Neural cell (in vitro differentiated cells): ENCODE measurements around the gene COG6. TPM values are rescaled to one million over a fixed set of nuclear protein-coding genes. Genes with fewer than 3 reads are reported as not detected.

Source experiments
- H2AFZ ChIP-seq: fragments of 200-600, 300-800 bp; sonication (generic), shearing (Covaris generic); 2 replicates; pipeline ENCODE4 v1.6.0; 2014; ENCODE audit warnings: low read depth, mild to moderate bottlenecking, antibody characterized with exemption, low read length, moderate library complexity
- H3F3A ChIP-seq: fragments of 200-600 bp; shearing (Covaris generic); 2 replicates; pipeline ENCODE4 v1.6.1; 2016; ENCODE audit warnings: mild to moderate bottlenecking, moderate library complexity, mixed read lengths, antibody characterized with exemption, low read length; ENCODE audit not compliant: insufficient read depth, poor library complexity, severe bottlenecking
- H3K27ac ChIP-seq: fragments of 200-600, 300-800 bp; sonication (generic), shearing (Covaris generic); 2 replicates; pipeline ENCODE4 v1.5.1; 2014; ENCODE audit warnings: mild to moderate bottlenecking, low read length, moderate library complexity
- H3K27me3 ChIP-seq: fragments of 300-800, 200-600 bp; sonication (generic), shearing (Covaris generic); 2 replicates; pipeline ENCODE4 v1.6.0; 2014; ENCODE audit warnings: mild to moderate bottlenecking, low read depth, low read length, moderate library complexity; ENCODE audit not compliant: insufficient read depth
- H3K36me3 ChIP-seq: fragments of 300-800, 200-600 bp; sonication (generic), shearing (Covaris generic); 2 replicates; pipeline ENCODE4 v1.5.1; 2014; ENCODE audit warnings: mild to moderate bottlenecking, antibody characterized with exemption, low read length, moderate library complexity; ENCODE audit not compliant: insufficient read depth
- H3K4me2 ChIP-seq: fragments of 300-800, 200-600 bp; sonication (generic), shearing (Covaris generic); 2 replicates; pipeline ENCODE4 v1.6.0; 2014; ENCODE audit warnings: mild to moderate bottlenecking, low read length
- H3K4me3 ChIP-seq: fragments of 300-800, 200-600 bp; sonication (generic), shearing (Covaris generic); 2 replicates; pipeline ENCODE4 v1.5.1; 2014; ENCODE audit warnings: mild to moderate bottlenecking, low read length, moderate library complexity
- H3K79me2 ChIP-seq: fragments of 200-600 bp; shearing (Covaris generic); replicated peaks from 2 replicates; pipeline ENCODE4 v1.6.0; 2014; ENCODE audit warnings: mild to moderate bottlenecking, low read length, moderate library complexity; ENCODE audit not compliant: insufficient read depth
- H3K9ac ChIP-seq: fragments of 300-800, 200-600 bp; sonication (generic), shearing (Covaris generic); 2 replicates; pipeline ENCODE4 v1.6.1; 2016; ENCODE audit warnings: mild to moderate bottlenecking, low read length, mixed read lengths
- H3K9me2 ChIP-seq: fragments of 200-600 bp; shearing (Covaris generic); 2 replicates; pipeline ENCODE4 v1.6.1; 2016; ENCODE audit warnings: mild to moderate bottlenecking, low read length, mixed read lengths; ENCODE audit not compliant: insufficient read depth
- H3K9me3 ChIP-seq: fragments of 200-600, 300-800 bp; sonication (generic), shearing (Covaris generic); 2 replicates; pipeline ENCODE4 v1.6.1; 2016; ENCODE audit warnings: mild to moderate bottlenecking, mixed run types, low read length, moderate library complexity, mixed read lengths
- H4K20me1 ChIP-seq: fragments of 200-600 bp; shearing (Covaris generic); 2 replicates; pipeline ENCODE4 v1.6.1; 2016; ENCODE audit warnings: mild to moderate bottlenecking, mixed run types; ENCODE audit not compliant: insufficient read depth
- CTCF ChIP-seq: fragments of 450-650 bp; IDR thresholded peaks from 2 replicates; pipeline ENCODE4 v1.5.1; 2014; ENCODE audit warnings: antibody characterized with exemption, mild to moderate bottlenecking, moderate library complexity; ENCODE audit not compliant: poor library complexity, severe bottlenecking
- EP300 ChIP-seq: fragments of 450-650 bp; conservative IDR thresholded peaks from 2 replicates; pipeline ENCODE4 v1.6.1; 2014; ENCODE audit warnings: antibody characterized with exemption, mild to moderate bottlenecking, moderate library complexity; ENCODE audit not compliant: poor library complexity, severe bottlenecking
- EZH2 ChIP-seq: fragments of 200-600, 300-800 bp; shearing (Covaris generic), sonication (generic); IDR thresholded peaks from 2 replicates; pipeline ENCODE4 v1.6.1; 2014; ENCODE audit warnings: antibody characterized with exemption, low read length, borderline replicate concordance, mild to moderate bottlenecking; ENCODE audit not compliant: insufficient read depth, poor library complexity, severe bottlenecking
- MXI1 ChIP-seq: fragments of 450-650 bp; conservative IDR thresholded peaks from 2 replicates; pipeline ENCODE4 v1.6.1; 2014; ENCODE audit warnings: antibody characterized with exemption, mild to moderate bottlenecking; ENCODE audit not compliant: poor library complexity, severe bottlenecking
- POLR2AphosphoS5 ChIP-seq: IDR thresholded peaks from 2 replicates; pipeline ENCODE4 v1.6.1; 2012
- RAD21 ChIP-seq: fragments of 450-650 bp; conservative IDR thresholded peaks from 2 replicates; pipeline ENCODE4 v1.6.1; 2014; ENCODE audit warnings: antibody characterized with exemption, mild to moderate bottlenecking, moderate library complexity
- REST ChIP-seq: IDR thresholded peaks from 2 replicates; pipeline ENCODE4 v1.6.1; 2012; ENCODE audit warnings: borderline replicate concordance
- SMC3 ChIP-seq: fragments of 450-650 bp; conservative IDR thresholded peaks from 2 replicates; pipeline ENCODE4 v1.6.1; 2014; ENCODE audit warnings: antibody characterized with exemption, mild to moderate bottlenecking, moderate library complexity; ENCODE audit not compliant: poor library complexity
- TAF1 ChIP-seq: IDR thresholded peaks from 2 replicates; pipeline ENCODE4 v1.6.1; 2012; ENCODE audit warnings: low read depth
- polyA plus RNA-seq: library from polyadenylated mRNA; depleted of rRNA; stranded (reverse); fragments of >200 nt; gene quantifications from 2 replicates; pipeline ENCODE4 v1.2.3, GENCODE V29; 2014

Gene COG6
- polyA plus RNA-seq, 1 donor from 2014 or later: 23.1 TPM

DNA sequence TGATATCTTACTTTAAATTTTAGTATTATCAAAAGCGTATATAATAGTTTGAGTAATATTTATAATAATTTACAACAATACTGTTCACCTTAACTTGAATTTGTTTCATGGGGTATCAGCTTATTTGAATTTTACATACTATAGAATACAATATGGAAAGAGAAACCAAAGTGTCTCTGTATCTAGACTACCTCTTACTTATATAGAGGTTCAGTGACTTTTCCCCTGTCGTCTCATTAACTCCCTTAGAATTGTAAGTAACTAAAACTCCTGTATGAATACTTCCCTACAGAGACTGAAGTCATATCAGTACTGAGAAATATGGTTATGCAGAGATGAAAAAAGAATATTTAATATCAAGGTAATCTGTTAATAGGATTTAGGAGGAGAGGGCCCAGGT is 26.8 kb downstream of the COG6 start:
- H2AFZ ChIP-seq: no peak overlapping the region
- H3K9ac ChIP-seq: no peak overlapping the region
- TF ChIP-seq SMC3: no peak
- no peak for TF ChIP-seq CTCF
- no peak for TF ChIP-seq MXI1
- no peak for TF ChIP-seq TAF1
- no peak for TF ChIP-seq RAD21
- no peak for TF ChIP-seq REST
- TF ChIP-seq EZH2: no peak
- TF ChIP-seq POLR2AphosphoS5: no peak
- no peak for TF ChIP-seq EP300
- H3K9me3 ChIP-seq: no peaks in the 10 kb centered on the region
- H3K4me3 ChIP-seq: no peak overlapping the region
- H4K20me1 ChIP-seq: no peaks in the 10 kb centered on the region
- no peaks in the 10 kb centered on the region for H3F3A ChIP-seq
- no peak overlapping the region for H3K4me2 ChIP-seq
- no peaks in the 10 kb centered on the region for H3K79me2 ChIP-seq
- H3K27me3 ChIP-seq: no peaks in the 10 kb centered on the region
- H3K9me2 ChIP-seq: no peaks in the 10 kb centered on the region
- H3K36me3 ChIP-seq: peaks cover 8% of the 10 kb centered on the region
- H3K27ac ChIP-seq: no peak overlapping the region

DNA sequence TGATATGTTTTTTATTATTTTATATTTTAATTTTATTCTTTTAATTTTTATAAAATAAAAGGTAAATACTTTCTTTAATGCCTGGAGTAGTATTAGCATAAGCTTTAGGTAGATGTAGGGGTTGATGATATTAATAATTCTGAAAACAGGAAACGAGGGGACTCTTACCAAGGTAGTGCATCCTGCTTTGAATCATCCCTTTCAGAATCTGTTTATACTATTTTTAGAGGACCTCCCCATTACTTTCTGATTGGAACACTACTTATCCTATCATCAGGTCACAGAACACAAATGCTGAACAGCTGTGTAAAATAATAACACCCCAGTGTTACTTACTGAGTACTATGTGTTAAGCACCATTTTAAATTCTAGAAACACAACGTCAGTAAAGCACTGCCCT is 27.3 kb downstream of the COG6 start:
- Histone ChIP-seq H3K9me3 (no peaks in the 10 kb centered on the region), H3K79me2 (no peaks in the 10 kb centered on the region), H2AFZ (no peak overlapping the region), H3K4me3 (no peak overlapping the region), H3K9ac (no peak overlapping the region), H3K9me2 (no peaks in the 10 kb centered on the region), H3K4me2 (no peak overlapping the region), H3K36me3 (peaks cover 8% of the 10 kb centered on the region), H3F3A (no peaks in the 10 kb centered on the region), H3K27ac (no peak overlapping the region), H3K27me3 (no peaks in the 10 kb centered on the region), H4K20me1 (no peaks in the 10 kb centered on the region)
- TF ChIP-seq EP300 (no peak), EZH2 (no peak), TAF1 (no peak), CTCF (no peak), MXI1 (no peak), REST (no peak), SMC3 (no peak)
